ENCODE results near the gene BCAS3.
"Not testable (repeated sequence)": the region's sequence is repeated elsewhere in the genome, so short reads cannot be mapped to it uniquely, and the experiment has no call there.

BCAS3 gene

DNA sequence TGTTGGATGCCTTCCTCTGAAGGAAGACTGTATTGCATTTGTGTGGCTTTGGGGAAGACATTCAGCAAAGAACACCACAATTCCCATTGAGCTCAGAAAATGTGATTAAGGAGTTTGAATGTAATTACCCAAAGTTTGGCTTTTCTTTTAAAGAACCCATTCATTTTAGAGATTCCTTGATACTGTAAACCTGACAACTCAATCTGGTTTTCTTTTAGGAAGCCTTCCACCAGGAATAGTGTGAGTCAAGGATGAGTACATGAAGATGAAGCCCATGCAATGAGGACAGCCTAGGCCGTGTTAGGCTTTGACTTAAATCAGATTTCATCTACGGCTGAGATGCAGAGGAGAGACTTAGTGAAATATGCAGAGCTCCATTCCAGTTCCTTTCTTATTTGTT lies 450.3 kb downstream of the BCAS3 start:
- DNase-seq (ENCODE audit: low read depth in 2 of 2), result no peak

GRCh38 chr17:61128661-61129115 lies 451.0 kb downstream of the BCAS3 start:
- DNase-seq (ENCODE audit: low read depth in 2 of 2), result no peak

- no peak for DNase-seq (ENCODE audit: low read depth in 2 of 2)
These were observed 451.9 kb downstream of the BCAS3 start for GRCh38 chr17:61129267-61130254.

- DNase-seq (ENCODE audit: low read depth in 2 of 2), result no peak
These were observed 452.7 kb downstream of the BCAS3 start for GRCh38 chr17:61130330-61130729.

GRCh38 chr17:61131585-61131984 lies 453.9 kb downstream of the BCAS3 start:
- no peak for DNase-seq (ENCODE audit: low read depth in 2 of 2)

DNA sequence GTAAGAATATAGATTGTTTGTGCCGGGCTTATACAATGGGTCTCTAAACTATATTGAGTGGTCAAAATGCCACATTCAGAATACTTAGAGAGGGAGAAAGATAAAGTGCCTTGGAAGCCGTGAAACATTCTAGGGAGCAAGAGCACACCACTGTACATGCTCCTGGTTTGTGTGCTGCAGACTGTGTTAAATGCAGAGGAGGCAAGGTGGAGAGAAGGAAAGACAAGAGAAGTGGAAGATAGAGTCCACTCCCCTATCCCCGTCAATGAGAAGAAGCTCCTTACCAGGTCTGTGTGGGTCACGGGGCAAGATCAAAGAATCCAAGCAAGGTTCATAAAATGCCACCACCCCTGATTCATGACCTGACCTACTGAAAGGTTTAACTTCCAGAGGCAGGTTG lies 454.9 kb downstream of the BCAS3 start:
- DNase-seq (ENCODE audit: low read depth in 2 of 2), result no peak

DNA sequence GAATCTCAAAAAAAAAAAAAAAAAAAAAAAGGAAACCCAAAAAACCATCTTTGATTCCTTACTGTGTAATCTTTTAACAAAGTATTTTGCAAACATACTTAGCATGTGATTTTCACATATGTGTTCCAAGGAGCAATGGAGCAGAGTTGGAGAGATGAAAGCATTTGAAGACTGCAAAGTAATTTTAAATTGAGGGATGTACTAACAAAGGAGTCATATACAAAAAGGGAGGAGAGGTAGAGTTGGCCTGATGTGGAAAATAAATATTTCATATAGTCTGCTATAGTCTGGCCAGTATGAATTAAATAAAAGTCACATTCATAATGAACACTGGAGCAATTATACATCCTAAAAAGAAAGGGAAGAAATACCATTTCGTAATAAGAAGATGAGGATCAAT lies 456.2 kb downstream of the BCAS3 start:
- no peak for DNase-seq (ENCODE audit: low read depth in 2 of 2)

- DNase-seq (ENCODE audit: low read depth in 2 of 2), result no peak
These were observed 457.0 kb downstream of the BCAS3 start for GRCh38 chr17:61134551-61135235.

- no peak for DNase-seq (ENCODE audit: low read depth in 2 of 2)
These were observed 458.1 kb downstream of the BCAS3 start for GRCh38 chr17:61135782-61136181.

GRCh38 chr17:61136296-61136695 lies 458.6 kb downstream of the BCAS3 start:
- DNase-seq (ENCODE audit: low read depth in 2 of 2), result no peak

GRCh38 chr17:61139219-61139618 lies 461.6 kb downstream of the BCAS3 start:
- DNase-seq (ENCODE audit: low read depth in 2 of 2), result peak; percentile 4 to 6

GRCh38 chr17:61140081-61140786 lies 462.6 kb downstream of the BCAS3 start:
- DNase-seq (ENCODE audit: low read depth in 2 of 2), result no peak

- no peak for DNase-seq (ENCODE audit: low read depth in 2 of 2)
These were observed 465.4 kb downstream of the BCAS3 start for GRCh38 chr17:61143026-61143425.

DNA sequence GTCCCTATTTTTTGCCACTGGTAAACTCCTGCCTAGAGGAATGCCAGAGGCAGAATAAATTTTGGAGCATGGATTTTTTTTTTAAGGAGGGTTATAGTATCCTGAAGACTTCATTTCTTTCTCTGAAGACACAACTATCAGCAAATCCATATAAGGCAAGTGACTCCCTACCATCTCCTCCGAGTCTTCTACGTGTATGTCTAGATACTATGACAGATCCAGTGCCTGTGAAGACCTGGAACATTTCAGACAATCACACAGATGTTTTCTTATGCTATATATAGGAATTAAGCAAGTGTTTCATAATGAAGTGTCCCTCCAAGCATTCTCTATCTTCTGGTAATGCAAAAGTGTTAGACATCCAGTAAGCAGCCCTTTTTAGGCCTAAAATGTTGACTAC lies 466.5 kb downstream of the BCAS3 start:
- no peak for DNase-seq (ENCODE audit: low read depth in 2 of 2)

GRCh38 chr17:61144617-61145564 lies 467.2 kb downstream of the BCAS3 start:
- no peak for DNase-seq (ENCODE audit: low read depth in 2 of 2)

DNA sequence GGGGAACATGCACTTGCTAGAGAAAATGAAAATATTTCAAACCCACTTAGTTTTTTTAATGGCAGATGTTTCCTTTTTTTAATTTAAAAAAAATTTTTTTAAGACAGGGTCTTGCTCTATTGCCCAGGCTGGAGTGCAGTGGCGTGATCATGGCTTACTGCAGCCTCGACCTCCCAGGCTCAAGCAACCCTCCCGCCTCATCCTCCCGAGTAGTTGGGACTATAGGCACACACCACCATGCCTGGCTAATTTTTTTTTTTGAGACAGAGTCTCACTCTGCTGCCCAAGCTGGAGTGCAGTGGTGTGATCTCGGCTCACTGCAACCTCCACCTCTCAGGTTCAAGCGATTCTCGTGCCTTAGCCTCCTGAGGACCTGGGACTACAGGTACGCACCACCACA lies 469.2 kb downstream of the BCAS3 start:
- DNase-seq (ENCODE audit: low read depth in 2 of 2), result not testable (repeated sequence)

- no peak for DNase-seq (ENCODE audit: low read depth in 2 of 2)
These were observed 471.6 kb downstream of the BCAS3 start for GRCh38 chr17:61149106-61149825.

- DNase-seq (ENCODE audit: low read depth in 2 of 2), result no peak
These were observed 472.3 kb downstream of the BCAS3 start for GRCh38 chr17:61149862-61150362.

GRCh38 chr17:61150686-61151299 lies 473.1 kb downstream of the BCAS3 start:
- no peak for DNase-seq (ENCODE audit: low read depth in 2 of 2)

- no peak for DNase-seq (ENCODE audit: low read depth in 2 of 2)
These were observed 475.2 kb downstream of the BCAS3 start for GRCh38 chr17:61152898-61153297.

Measured in stimulated activated CD4-positive, alpha-beta T cell treated with anti-CD3 and anti-CD28 coated beads, Interleukin-4, amount 100 ng/mL, for 48 hours (primary cell).